VCaP (cell line): ENCODE measurements around the gene FBXO3.

Source experiments
- H3K27ac ChIP-seq: fragments of 450-650 bp; 2 replicates; pipeline ENCODE4 v1.5.1; 2017
- CTCF ChIP-seq: fragments of 450-650 bp; conservative IDR thresholded peaks from 2 replicates; pipeline ENCODE4 v1.5.1; 2017; ENCODE audit warnings: mild to moderate bottlenecking, moderate library complexity

Gene FBXO3

GRCh38 chr11:33692541-33692940 is 81.8 kb downstream of the FBXO3 start:
- no peak overlapping the region for H3K27ac ChIP-seq

GRCh38 chr11:33692013-33692504 is 82.3 kb downstream of the FBXO3 start:
- no peak overlapping the region for H3K27ac ChIP-seq
- TF ChIP-seq CTCF = no peak

More at GRCh38 chr11:33692541-33692940, 81.8 kb downstream of the FBXO3 start:
- TF ChIP-seq CTCF = no peak

GRCh38 chr11:33691066-33691864 is 83.1 kb downstream of the FBXO3 start:
- TF ChIP-seq CTCF = no peak
- no peak overlapping the region for H3K27ac ChIP-seq
